ENCODE results near the gene BLVRB. TPM values are rescaled to one million over a fixed set of nuclear protein-coding genes. Genes with fewer than 3 reads are reported as not detected.

The BLVRB gene
- total and polyA plus RNA-seq, 10 of the 15 experiments (the other 5 are each of a cell fraction or from before 2014, with no cell fraction given): 6.3 to 53.3 (median 27.8) TPM

DNA sequence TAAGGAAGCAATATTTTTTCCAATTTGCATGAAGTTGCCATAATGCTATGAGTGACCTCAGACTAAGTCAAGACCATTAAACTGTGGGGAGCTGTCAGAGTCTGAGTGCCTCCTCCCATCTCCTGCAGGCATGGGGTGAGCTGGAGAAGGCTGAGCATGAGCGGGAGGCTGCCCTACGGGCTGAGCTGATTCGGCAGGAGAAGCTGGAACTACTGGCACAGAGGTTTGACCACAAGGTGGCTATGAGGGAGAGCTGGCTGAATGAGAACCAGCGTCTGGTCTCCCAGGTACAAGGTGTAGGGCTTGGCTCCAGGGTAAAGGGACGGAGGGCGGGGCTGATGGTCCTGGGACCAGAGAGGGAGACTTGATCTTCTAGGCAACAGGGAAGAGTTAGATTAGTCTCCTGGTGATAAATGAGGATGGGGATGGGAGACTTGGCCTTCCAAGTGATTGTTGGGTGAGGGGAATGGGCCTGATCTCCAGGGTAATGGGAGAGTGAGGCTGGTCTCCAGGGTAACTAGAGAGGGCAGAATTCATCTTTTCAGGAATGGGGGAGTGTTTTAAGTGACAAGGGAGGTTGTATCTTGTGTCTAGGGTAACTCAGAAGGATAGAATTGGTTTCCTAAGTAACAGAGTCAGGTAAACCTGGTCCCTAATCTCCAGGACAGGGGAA, 37.2 kb upstream of the BLVRB start:
- H3K4me1 ChIP-seq (ENCODE audit: control insufficient read depth, insufficient read depth, low read length): no peaks in the 10 kb centered on the region
- no peak overlapping the region for H3K4me3 ChIP-seq
- H3K27me3 ChIP-seq (replicated peaks in 1 of 2; ENCODE audit: control insufficient read depth in 2 of 2, insufficient read depth in 2 of 2, low read length in 1 of 2): no peaks in the 10 kb centered on the region
- no peak for DNase-seq (ENCODE audit: low read depth, low spot score)
- ChIA-PET CTCF (no interaction called here), POLR2A (no interaction called here), RAD21 (ENCODE audit: unreplicated experiment) (no interaction called here), SMC1A (ENCODE audit: uncharacterized antibody, unreplicated experiment) (no interaction called here)
- H3K9ac ChIP-seq (ENCODE audit: control insufficient read depth, insufficient read depth, low read length): no peak overlapping the region
- H3K9me3 ChIP-seq (replicated peaks; ENCODE audit: control insufficient read depth, insufficient read depth, low read length): no peaks in the 10 kb centered on the region
- 50% methylated on average over 6 of the region's 6 CpGs for WGBS (ENCODE audit: insufficient coverage, insufficient replicate concordance, low lambda C conversion rate, missing lambda C conversion rate)
- H4K20me1 ChIP-seq (ENCODE audit: control insufficient read depth, insufficient read depth): no peaks in the 10 kb centered on the region
- no peaks in the 10 kb centered on the region for H3K79me2 ChIP-seq (ENCODE audit: control insufficient read depth, insufficient read depth, low read length)
- H3K4me2 ChIP-seq (ENCODE audit: control insufficient read depth, insufficient read depth): no peak overlapping the region
- TF ChIP-seq, protein P1, sequence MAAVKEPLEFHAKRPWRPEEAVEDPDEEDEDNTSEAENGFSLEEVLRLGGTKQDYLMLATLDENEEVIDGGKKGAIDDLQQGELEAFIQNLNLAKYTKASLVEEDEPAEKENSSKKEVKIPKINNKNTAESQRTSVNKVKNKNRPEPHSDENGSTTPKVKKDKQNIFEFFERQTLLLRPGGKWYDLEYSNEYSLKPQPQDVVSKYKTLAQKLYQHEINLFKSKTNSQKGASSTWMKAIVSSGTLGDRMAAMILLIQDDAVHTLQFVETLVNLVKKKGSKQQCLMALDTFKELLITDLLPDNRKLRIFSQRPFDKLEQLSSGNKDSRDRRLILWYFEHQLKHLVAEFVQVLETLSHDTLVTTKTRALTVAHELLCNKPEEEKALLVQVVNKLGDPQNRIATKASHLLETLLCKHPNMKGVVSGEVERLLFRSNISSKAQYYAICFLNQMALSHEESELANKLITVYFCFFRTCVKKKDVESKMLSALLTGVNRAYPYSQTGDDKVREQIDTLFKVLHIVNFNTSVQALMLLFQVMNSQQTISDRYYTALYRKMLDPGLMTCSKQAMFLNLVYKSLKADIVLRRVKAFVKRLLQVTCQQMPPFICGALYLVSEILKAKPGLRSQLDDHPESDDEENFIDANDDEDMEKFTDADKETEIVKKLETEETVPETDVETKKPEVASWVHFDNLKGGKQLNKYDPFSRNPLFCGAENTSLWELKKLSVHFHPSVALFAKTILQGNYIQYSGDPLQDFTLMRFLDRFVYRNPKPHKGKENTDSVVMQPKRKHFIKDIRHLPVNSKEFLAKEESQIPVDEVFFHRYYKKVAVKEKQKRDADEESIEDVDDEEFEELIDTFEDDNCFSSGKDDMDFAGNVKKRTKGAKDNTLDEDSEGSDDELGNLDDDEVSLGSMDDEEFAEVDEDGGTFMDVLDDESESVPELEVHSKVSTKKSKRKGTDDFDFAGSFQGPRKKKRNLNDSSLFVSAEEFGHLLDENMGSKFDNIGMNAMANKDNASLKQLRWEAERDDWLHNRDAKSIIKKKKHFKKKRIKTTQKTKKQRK (IDR thresholded peaks at IDR 0.05; ENCODE audit: low read depth, low read length): no peak
- TF ChIP-seq, protein P2, sequence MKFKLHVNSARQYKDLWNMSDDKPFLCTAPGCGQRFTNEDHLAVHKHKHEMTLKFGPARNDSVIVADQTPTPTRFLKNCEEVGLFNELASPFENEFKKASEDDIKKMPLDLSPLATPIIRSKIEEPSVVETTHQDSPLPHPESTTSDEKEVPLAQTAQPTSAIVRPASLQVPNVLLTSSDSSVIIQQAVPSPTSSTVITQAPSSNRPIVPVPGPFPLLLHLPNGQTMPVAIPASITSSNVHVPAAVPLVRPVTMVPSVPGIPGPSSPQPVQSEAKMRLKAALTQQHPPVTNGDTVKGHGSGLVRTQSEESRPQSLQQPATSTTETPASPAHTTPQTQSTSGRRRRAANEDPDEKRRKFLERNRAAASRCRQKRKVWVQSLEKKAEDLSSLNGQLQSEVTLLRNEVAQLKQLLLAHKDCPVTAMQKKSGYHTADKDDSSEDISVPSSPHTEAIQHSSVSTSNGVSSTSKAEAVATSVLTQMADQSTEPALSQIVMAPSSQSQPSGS (IDR thresholded peaks at IDR 0.05; ENCODE audit: low read length): no peak
- TF ChIP-seq SPI1 (IDR thresholded peaks at IDR 0.05; ENCODE audit: borderline replicate concordance, insufficient read depth, low read depth, low read length): no peak
- no peak for TF ChIP-seq EZH2 (IDR thresholded peaks at IDR 0.05; ENCODE audit: borderline replicate concordance, control insufficient read depth, low read depth, low read length)
- no peak for TF ChIP-seq ZBED1 (IDR thresholded peaks at IDR 0.05; ENCODE audit: borderline replicate concordance)
- TF ChIP-seq YBX1 (IDR thresholded peaks at IDR 0.05): no peak
- no peak for TF ChIP-seq KDM1A (IDR thresholded peaks at IDR 0.05; ENCODE audit: borderline replicate concordance)
- TF ChIP-seq HDGF (IDR thresholded peaks at IDR 0.05): no peak
- TF ChIP-seq ZZZ3 (IDR thresholded peaks at IDR 0.05; ENCODE audit: control insufficient read depth, insufficient read length, low read depth): no peak
- TF ChIP-seq MTA2 (IDR thresholded peaks at IDR 0.05; ENCODE audit: low read depth): no peak
- no peak for TF ChIP-seq HCFC1 (IDR thresholded peaks at IDR 0.05; ENCODE audit: low read length)
- no TSS peak for BruUV-seq (replicated peaks)
- intact Hi-C loops (cut with micrococcal nuclease; ENCODE audit: unreplicated experiment) (no loop called here), in situ Hi-C loops (cut with MboI) (no loop called here)
- ATAC-seq: no peak
- no peak overlapping the region for H3K27ac ChIP-seq (ENCODE audit: control insufficient read depth, insufficient read depth)
- no peaks in the 10 kb centered on the region for H3K36me3 ChIP-seq (ENCODE audit: control insufficient read depth in 2 of 2, insufficient read depth in 2 of 2, low read length in 1 of 2)
- H2AFZ ChIP-seq (ENCODE audit: control insufficient read depth, low read depth, low read length): no peak overlapping the region
- FAIRE-seq: no peak

All from GM12878 (cell line).